Stimulated activated CD4-positive, alpha-beta T cell treated with anti-CD3 and anti-CD28 coated beads, Interleukin-2, amount 100 ng/mL, for 4 hours (primary cell): ENCODE results near the gene CHST13.
"Not testable (repeated sequence)": the region's sequence is repeated elsewhere in the genome, so short reads cannot be mapped to it uniquely, and the experiment has no call there.

Experiments used
- DNase-seq: peaks from one replicate; pipeline ENCODE4 v3.0.0-alpha.2; 2020; ENCODE audit warnings: low read depth

CHST13 gene

GRCh38 chr3:126555795-126556636, 32.1 kb downstream of the CHST13 start:
- DNase-seq: no peak

GRCh38 chr3:126556637-126557414, 32.9 kb downstream of the CHST13 start:
- no peak for DNase-seq

- DNase-seq: no peak
Measured at GRCh38 chr3:126557415-126557745, 33.4 kb downstream of the CHST13 start.

DNA sequence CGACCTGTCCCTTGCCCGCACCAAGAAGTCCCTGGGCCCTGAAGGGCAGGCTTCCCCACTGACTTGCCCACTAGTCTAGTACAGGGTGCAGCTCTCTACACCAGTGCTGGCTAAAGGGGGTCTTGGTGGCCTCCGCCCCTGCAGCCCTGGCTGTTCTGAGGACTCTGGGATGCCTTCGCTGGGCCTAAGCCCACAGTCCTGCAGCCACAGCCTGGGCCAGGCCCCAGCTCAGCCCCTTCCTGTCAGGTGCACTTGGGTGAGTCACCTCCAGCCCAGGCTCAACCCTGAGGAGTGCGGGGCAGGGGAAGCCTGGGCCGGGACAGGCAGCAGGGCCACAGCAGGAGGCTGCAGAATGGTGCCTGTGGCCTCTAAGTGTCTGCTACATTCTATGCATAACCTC, 33.8 kb downstream of the CHST13 start:
- DNase-seq: no peak

DNA sequence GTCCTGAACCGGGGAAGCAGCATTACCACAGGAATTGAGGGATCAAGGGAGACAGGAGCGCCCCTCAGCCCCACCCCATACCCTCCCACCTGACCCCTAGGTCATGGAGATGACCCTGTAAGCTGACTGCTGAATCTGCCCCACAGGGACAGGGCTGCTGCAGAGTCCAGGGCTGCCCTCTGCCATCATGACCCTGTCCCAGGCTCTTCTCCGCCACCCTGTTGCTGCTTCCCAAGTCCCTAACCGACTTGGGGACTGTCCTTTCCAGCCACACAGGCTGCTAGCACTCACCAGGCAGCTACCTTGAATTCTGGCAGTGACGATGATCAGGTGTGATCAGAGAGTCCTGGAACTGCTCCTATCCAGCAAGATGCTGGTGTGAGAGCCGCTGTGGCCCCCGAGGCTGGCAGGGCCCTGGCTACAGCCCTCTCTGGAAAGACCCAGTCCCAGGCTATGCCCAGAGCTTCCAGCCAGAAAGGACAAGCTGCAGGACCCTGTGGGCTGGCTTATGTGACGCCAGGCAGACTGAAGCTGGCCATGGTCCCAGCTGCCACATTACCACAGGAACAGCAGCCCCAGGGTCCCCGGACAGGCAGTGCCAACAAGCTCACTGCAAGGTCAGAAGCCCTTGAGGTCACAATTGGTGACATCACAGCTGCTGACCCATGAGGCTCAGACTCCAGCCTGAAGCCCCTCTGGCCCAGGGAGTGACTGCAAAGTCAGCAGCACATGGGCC, 34.5 kb downstream of the CHST13 start, which contains the start of gene C3orf22:
TSS of gene C3orf22 (minus strand) at position 597 of the 736 bp plus-strand sequence. CDS start 5,542 bp downstream, outside the sequence.
- no peak for DNase-seq

- no peak for DNase-seq
Measured at GRCh38 chr3:126562737-126563276, 38.9 kb downstream of the CHST13 start.

DNA sequence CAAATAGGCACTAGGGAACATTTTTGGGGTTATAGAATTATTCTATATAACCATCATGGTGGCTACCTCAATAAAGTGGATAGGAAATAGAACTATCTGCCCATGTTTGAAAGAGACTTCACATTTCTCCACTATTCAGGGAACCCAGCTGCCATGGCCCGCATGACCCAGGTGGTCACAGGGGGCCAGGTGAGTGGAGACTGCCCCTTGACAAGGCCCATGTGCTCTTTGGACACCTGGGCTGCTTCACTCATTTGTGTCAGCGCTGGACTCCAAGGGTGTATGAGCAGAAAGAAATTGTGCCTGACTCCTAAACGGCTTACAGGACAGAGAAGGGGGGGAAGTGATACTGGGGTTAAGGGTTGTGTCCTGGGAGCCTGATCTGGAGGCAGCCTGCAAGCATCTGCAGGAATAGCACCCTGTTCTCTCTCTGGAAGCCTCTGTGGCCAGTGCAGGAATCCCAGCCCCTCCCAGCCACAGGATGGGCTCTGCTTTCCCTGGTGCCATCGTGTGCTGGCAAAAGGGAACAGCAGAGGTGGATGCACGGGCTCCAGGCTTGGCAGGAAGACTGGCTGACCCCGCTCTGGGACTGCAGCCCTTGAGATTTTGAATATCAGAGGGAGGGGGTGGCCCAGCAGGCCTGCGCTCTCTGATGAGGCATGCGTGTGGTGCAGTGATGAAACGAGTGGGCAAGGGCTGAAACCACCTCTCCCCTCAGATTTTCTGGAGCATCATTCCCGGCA, 43.9 kb downstream of the CHST13 start:
- no peak for DNase-seq

GRCh38 chr3:126568776-126569342, 44.9 kb downstream of the CHST13 start:
- no peak for DNase-seq

DNA sequence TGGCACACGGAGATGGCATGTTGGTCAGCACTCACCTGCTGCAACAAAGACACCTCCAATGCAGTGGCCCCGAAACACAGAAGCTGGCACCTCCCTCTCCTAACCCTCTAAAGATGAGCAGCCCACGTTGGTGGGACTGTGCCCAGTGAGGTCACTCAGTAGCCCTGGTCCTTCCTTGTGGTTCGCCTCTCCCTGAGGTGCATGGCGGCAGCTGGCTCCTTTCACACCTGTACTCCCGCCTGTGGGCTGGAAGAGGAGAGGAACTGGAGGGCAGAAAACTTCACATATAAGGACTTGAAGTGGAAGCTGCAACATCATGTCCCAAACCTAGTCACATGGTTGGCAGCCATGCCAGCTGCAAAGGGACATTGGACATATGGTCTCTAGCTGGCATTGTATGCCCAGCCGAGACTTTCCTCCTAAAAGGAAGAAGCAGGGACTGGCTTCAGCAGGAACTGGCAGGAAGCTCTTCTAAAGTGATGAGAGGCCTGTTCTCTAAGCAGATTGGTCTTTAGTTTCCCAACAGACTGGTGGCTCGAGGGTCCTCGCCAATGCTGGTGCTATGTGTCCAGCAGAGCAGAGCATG, 45.5 kb downstream of the CHST13 start:
- DNase-seq: no peak

DNA sequence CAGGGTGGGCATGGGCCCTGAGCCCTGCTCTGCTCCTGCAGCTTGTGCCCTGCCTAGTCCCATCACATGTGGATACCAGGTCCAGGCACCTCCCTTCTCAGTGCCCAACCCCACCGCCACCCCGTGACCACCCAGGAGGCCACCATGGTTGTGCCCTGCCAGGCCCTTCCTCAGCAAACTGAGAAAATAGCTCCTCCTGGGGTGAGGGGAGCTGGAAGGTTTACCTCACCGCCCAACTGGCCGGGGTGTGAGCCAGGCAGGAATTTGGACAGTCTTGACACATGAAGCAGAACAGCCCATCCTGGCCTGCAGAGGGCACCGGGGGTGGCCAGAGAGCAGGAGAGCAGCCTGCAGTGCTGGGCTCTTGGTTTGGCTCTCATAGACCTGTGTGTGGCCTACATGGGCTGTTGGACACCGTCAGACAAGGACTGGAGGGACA, 46.2 kb downstream of the CHST13 start:
- no peak for DNase-seq

DNA sequence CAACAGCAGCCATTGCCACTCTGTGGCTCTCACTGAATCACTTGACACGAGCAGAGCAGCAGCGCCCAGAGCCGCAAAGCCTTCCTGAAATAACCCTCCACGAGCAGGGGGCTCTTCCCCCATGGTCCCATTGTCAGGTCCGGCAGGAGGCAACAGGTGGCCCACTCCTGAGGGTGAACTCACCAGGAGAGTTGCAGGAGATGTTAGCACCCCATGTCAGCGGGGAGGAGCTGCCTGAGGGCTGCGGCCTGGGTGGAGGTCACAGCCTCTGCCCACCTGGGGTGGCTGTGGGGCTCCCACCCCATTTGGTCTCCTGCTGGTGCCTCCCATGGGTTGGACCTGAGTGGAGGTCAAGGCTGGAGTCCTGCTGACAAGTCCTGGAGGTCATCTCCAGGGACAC, 47.1 kb downstream of the CHST13 start:
- no peak for DNase-seq

GRCh38 chr3:126573492-126574117, 49.6 kb downstream of the CHST13 start:
- DNase-seq: no peak

DNA sequence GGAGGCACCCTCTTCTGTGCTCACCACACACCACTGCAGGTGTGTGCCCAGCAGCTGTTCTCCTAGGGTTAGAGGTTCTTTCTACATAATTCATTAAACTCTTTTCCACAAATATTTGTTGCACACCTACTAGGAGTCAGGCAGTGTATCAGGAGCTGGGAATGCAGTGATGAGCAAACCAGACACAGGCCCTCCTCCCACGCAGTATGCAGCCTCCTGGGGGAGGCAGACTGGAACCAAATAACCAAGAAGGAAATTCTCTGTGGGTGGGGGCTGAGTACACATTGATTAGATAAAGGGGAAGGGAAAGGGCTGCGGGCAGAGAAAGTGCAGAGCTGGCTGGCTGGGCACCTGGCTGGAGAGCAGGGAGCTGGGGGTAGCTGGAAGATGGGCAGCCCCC, 53.3 kb downstream of the CHST13 start:
- no peak for DNase-seq

GRCh38 chr3:126578702-126579101, 54.7 kb downstream of the CHST13 start:
- no peak for DNase-seq

- DNase-seq: no peak
Measured at GRCh38 chr3:126580746-126581145, 56.8 kb downstream of the CHST13 start.

GRCh38 chr3:126581569-126581968, 57.6 kb downstream of the CHST13 start:
- no peak for DNase-seq

- no peak for DNase-seq
Measured at GRCh38 chr3:126582311-126582710, 58.4 kb downstream of the CHST13 start.

DNA sequence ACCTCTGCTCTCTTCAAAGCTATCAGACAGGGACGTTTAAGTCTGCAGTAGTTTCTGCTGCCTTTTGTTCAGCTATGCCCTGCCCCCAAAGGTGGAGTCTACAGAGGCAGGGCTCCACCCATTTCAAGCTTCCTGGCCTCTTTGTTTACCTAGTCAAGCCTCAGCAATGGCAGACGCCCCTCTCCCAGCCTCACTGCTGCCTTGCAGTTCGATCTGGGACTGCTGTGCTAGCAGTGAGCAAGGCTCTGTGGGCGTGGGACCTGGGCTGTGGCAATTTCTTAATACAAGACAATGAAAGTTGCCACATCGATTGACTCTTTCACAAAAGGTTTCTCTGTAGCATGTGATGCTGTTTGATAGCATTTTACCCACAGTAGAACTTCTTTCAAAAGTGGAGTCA, 67.6 kb downstream of the CHST13 start:
- DNase-seq: not testable (repeated sequence)
